Heart right ventricle (tissue), 16 donors: ENCODE measurements around the gene ANXA6. TPM values are rescaled to one million over a fixed set of nuclear protein-coding genes. Genes with fewer than 3 reads are reported as not detected.

Experiments used
- ATAC-seq, 8 donors: fragments of 200-7000 bp; cut with Tn5 transposase; one replicate each; pipeline ENCODE4 v1.9.1; 2020; ENCODE audit warnings: mild to moderate bottlenecking in 8 of 8, moderate library complexity in 8 of 8, moderate number of reproducible peaks in 1 of 8
- DNase-seq, 2 donors: peaks; one replicate each; pipeline ENCODE4 v3.0.0-alpha.2; 2020
- H3K27ac ChIP-seq, 10 donors: fragments of 200-600 bp; sonication (generic) in 2 of 10; one replicate each; pipeline versions ENCODE4 v1.5.0 to v1.8.0; 2020 to 2022; ENCODE audit warnings: mild to moderate bottlenecking in 3 of 10
- H3K27me3 ChIP-seq, 7 donors: fragments of 200-600 bp; one replicate each; pipeline ENCODE4 v1.8.0; 2021 to 2022; ENCODE audit warnings: mild to moderate bottlenecking in 2 of 7
- H3K36me3 ChIP-seq, 9 donors: fragments of 200-600 bp; sonication (generic) in 1 of 9; one replicate each; pipeline versions ENCODE4 v1.5.0 to v1.8.0; 2020 to 2022; ENCODE audit warnings: mild to moderate bottlenecking in 2 of 9
- H3K4me1 ChIP-seq, 9 donors: fragments of 200-600 bp; sonication (generic) in 1 of 9; one replicate each; pipeline versions ENCODE4 v1.5.0 to v1.8.0; 2020 to 2022; ENCODE audit warnings: mild to moderate bottlenecking in 4 of 9
- H3K4me3 ChIP-seq, 10 donors: fragments of 200-600 bp; sonication (generic) in 2 of 10; one replicate each; pipeline versions ENCODE4 v1.5.0 to v1.8.0; 2020 to 2022; ENCODE audit warnings: mild to moderate bottlenecking in 7 of 10, moderate library complexity in 2 of 10
- H3K9me3 ChIP-seq, 11 donors: fragments of 200-600 bp in 10 of 11; sonication (generic) in 2 of 11; one replicate each; pipeline versions ENCODE4 v1.5.0 to v1.8.0; 2013 to 2022; ENCODE audit warnings: mild to moderate bottlenecking in 2 of 11, control low read depth in 1 of 11, moderate library complexity in 1 of 11
- WGBS, 2 donors: extraction: QIAGEN DNeasy Blood & Tissue Kit; methylation state at CpG; one replicate each; pipeline ENCODE4 v1.1.7; 2013; ENCODE audit warnings: inconsistent platforms in 1 of 2; 5-methylcytosine and 5-hydroxymethylcytosine counted together
- intact Hi-C, 10 donors: fragments of 100-400 bp; cut with DNase I; formaldehyde crosslinking; loops; one replicate each; pipeline versions ENCODE4 v1.11.1 to v1.14.2; 2022
- polyA plus RNA-seq, 2 donors: library from polyadenylated mRNA; stranded (reverse); fragments of 200-250 nt; gene quantifications; one replicate each; pipeline ENCODE4 v1.2.3, GENCODE V29; 2013
- total RNA-seq, 10 donors: library from RNA; stranded (reverse); fragmentation: NEBNext Ultra II Directional in 3 of 10; extraction: Animal tissue kit (Norgen Biotek cat#: 25700) in 3 of 10; gene quantifications; one replicate each; pipeline versions ENCODE4 v1.2.1 to v1.2.4, GENCODE V29; 2021 to 2023
- TF ChIP-seq, protein P1 (sequence below), 9 donors: fragments of 200-600 bp; sonication (generic) in 2 of 9; IDR thresholded peaks; one replicate each; pipeline versions ENCODE4 v1.5.0 to v1.8.0; 2021 to 2022; ENCODE audit warnings: antibody characterized with exemption in 9 of 9, mild to moderate bottlenecking in 5 of 9, moderate library complexity in 1 of 9
- donor health status: Arrhythmogenic right ventricular cardiomyopathy.
- donor health status: ischemic (EF 13 %, LVEDD 7.1; RV severe dilation, severe dysfunction).
- donor health status: healthy with polysubstance abuse.
- donor health status: DM: no; HTN: yes; CAD: no.
- donor health status: DM: no; HTN: no; CAD: no.
- donor health status: ischemic (EF 25% LVEDD 6.9; RV normal size, moderate dysfunction).
- donor health status: ischemic (EF 25% LVEDD 5.7; RV mildly dilated, moderate dysfunction).
- donor health status: healthy.
- donor health status: DM: yes; HTN: yes; CAD: no.
- donor health status: Ischemic cardiomyopathy.
- donor health status: ischemic (EF 35%, LVEDD 5.7; RV mildly dilated, moderate dysfunction).
- donor health status: nonischemic (EF 11% LVEDD 7.7; RV severe dilation, severe dysfunction).
- donor health status: DM: yes; HTN: yes; CAD: no.
- donor health status: PGD.
- donor health status: ischemic (EF 29% LVEDD 5.4; RV normal size, mild dysfunction).
- donor health status: nonischemic (EF 23%, LVEDD 6.1; RV moderate dilation, normal function).

Gene ANXA6
- total and polyA plus RNA-seq, 12 donors = 137 to 275 (median 218) TPM

DNA sequence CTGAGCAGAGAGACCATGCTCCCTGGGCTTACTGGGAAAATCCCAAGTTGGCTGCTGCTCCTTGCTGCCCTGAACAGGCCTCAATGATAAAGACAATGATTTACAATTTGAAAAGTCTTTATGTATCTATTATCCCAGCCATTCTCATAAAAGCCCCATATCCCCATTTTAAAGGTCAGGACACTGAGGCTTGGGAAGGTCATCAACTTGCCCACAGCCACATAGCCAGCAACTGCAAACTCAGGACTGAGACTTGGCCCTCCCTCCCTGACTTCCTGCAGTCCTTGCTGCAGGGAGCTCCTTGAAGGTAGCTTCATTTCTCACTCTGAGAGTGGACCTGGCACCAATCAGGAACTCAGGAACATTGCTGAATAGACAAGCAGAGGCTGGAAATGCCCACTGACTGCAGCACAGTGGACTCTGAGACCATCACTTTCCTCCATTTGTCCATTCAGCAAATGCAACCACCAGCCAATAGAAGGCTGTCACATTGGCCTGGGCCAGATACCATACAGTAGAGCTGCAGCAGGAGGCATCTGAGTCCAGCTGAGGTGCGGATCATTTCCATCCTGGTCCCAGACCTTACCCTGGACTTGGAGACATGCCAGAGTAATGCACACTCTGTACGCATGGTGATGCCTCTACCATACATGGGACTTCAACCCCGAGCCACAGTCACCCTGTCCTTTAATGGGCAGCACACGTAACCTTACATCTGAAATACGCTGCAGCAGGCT lies 95.0 kb downstream of the ANXA6 start:
- WGBS, 2 donors = 77 to 78% methylated on average over 5 of the region's 5 CpGs
- peak in 2 of 8 donors; percentile 0 to 15 for ATAC-seq
- H3K36me3 ChIP-seq = peaks cover 0 to 77% (median 30%) of the 10 kb centered on the region in 9 donors
- peak overlapping the region; percentile 78 to 93 (median 88) for H3K27ac ChIP-seq
- no peaks in the 10 kb centered on the region for H3K27me3 ChIP-seq
- no peak overlapping the region for H3K4me3 ChIP-seq
- intact Hi-C loops = loop anchor here in 1 of 10 donors (5.0 kb wide), 1 partner anchor 45 kb away; no protein-coding TSS in a partner anchor
- H3K9me3 ChIP-seq = no peaks in the 10 kb centered on the region
- H3K4me1 ChIP-seq = peaks cover 38 to 96% (median 87%) of the 10 kb centered on the region in 9 donors
- DNase-seq = no peak
- TF ChIP-seq, protein P1, sequence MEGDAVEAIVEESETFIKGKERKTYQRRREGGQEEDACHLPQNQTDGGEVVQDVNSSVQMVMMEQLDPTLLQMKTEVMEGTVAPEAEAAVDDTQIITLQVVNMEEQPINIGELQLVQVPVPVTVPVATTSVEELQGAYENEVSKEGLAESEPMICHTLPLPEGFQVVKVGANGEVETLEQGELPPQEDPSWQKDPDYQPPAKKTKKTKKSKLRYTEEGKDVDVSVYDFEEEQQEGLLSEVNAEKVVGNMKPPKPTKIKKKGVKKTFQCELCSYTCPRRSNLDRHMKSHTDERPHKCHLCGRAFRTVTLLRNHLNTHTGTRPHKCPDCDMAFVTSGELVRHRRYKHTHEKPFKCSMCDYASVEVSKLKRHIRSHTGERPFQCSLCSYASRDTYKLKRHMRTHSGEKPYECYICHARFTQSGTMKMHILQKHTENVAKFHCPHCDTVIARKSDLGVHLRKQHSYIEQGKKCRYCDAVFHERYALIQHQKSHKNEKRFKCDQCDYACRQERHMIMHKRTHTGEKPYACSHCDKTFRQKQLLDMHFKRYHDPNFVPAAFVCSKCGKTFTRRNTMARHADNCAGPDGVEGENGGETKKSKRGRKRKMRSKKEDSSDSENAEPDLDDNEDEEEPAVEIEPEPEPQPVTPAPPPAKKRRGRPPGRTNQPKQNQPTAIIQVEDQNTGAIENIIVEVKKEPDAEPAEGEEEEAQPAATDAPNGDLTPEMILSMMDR (IDR thresholded peaks at IDR 0.05) = no peak

DNA sequence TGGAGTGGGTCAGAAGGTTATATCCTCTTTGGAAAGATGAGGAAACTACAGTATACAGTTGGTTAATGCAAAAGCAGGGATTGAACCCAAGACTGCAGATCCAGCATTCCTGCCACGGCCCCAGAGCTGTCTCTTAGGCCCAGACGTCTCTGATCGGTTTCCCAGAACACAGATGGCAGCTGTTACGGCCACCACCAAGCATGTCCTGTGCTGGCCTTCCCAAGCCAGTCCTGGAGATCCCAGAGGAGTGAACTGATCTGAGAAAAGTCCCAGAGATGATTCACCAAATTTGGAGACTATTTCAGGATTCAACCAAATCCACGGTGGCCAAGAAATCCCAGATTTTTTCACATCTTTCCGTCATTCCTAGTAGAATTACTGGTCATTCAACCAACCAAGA lies 96.8 kb downstream of the ANXA6 start:
- 66 to 78% methylated on average over 6 of the region's 6 CpGs for WGBS, 2 donors
- intact Hi-C loops = loop anchor here in 1 of 10 donors (5.0 kb wide), 1 partner anchor 47 kb away; no protein-coding TSS in a partner anchor
- Histone ChIP-seq H3K36me3 (peaks cover 0 to 79% (median 46%) of the 10 kb centered on the region in 9 donors), H3K27me3 (no peaks in the 10 kb centered on the region), H3K4me3 (no peak overlapping the region), H3K4me1 (peaks cover 34 to 96% (median 68%) of the 10 kb centered on the region in 9 donors), H3K27ac (peak overlapping the region in 9 of 10 donors; percentile 56 to 89 (median 78)), H3K9me3 (no peaks in the 10 kb centered on the region)
- TF ChIP-seq, protein P1 (IDR thresholded peaks at IDR 0.05) = no peak
- no peak for DNase-seq
- ATAC-seq = peak in 1 of 8 donors; percentile 32

DNA sequence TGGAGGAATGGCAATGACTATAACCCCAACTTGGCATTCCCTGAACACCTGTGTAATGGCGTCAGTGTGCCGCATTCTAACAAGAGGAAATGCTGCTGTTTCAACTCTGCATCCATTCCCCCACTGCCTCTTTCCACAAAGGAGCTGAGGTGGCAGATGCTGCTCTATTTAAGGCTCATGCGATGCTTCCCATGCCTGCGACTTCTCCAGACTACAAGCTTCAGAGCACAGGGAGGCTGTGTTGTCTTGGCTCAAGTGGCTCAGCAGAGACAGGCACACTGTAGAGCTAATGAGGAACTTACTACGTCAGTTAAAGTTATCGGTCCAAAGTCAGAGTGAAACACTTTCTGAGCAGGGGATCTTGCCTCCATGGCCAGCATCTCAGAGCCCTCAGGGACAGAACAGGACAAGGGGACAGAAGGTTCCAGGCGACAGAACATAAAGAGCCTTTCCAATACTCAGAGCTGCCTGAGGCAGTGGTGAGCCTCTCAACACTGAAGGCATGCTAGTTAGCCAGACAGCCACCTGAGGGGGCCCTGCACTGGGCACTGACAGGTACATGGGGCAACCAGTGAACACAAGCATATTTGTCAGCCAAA lies 98.6 kb downstream of the ANXA6 start:
- Histone ChIP-seq H3K9me3 (no peaks in the 10 kb centered on the region), H3K4me1 (peaks cover 24 to 95% (median 51%) of the 10 kb centered on the region in 9 donors), H3K27ac (peak overlapping the region in 9 of 10 donors; percentile 4 to 89 (median 61)), H3K4me3 (no peak overlapping the region), H3K36me3 (peaks cover 0 to 90% (median 56%) of the 10 kb centered on the region in 9 donors), H3K27me3 (no peaks in the 10 kb centered on the region)
- DNase-seq = no peak
- intact Hi-C loops = loop anchor here in 2 of 10 donors (5.0 to 10.0 kb wide), 2 partner anchors 176 to 183 kb away; no protein-coding TSS in a partner anchor
- 78 to 82% methylated on average over 7 of the region's 7 CpGs for WGBS, 2 donors
- ATAC-seq = peak in 3 of 8 donors; percentile 18 to 29 (median 21)
- TF ChIP-seq, protein P1 (IDR thresholded peaks at IDR 0.05) = peak in 2 of 9 donors; percentile 19 to 33

DNA sequence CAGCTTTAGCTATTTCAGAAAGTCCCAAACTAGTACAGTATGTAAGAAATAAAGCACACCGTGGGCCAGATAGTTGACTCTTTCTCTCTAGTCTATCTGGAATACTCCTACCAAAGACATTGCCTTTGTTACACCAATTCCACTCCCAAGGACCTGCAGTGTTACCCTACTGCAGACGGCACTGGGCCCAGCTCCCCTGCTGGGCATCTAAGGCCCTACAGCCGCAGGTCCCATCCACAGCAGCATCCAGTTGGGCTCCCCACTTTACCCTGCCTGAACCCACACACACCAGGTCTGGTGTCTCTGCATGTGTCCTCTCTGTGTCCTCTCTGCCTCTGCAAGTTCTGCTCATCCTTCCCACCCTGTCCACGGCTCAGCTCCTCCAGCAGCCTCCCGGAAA lies 99.3 kb downstream of the ANXA6 start:
- peak overlapping the region in 5 of 10 donors; percentile 47 to 89 (median 78) for H3K27ac ChIP-seq
- H3K9me3 ChIP-seq = no peaks in the 10 kb centered on the region
- peaks cover 18 to 95% (median 44%) of the 10 kb centered on the region in 9 donors for H3K4me1 ChIP-seq
- TF ChIP-seq, protein P1 (IDR thresholded peaks at IDR 0.05) = no peak
- ATAC-seq = no peak
- no peak overlapping the region for H3K4me3 ChIP-seq
- H3K36me3 ChIP-seq = peaks cover 0 to 97% (median 56%) of the 10 kb centered on the region in 9 donors
- WGBS, 2 donors = 85 to 96% methylated on average over 5 of the region's 5 CpGs
- no peak for DNase-seq
- intact Hi-C loops = loop anchor here in 2 of 10 donors (5.0 to 10.0 kb wide), 2 partner anchors 176 to 184 kb away; no protein-coding TSS in a partner anchor
- H3K27me3 ChIP-seq = no peaks in the 10 kb centered on the region
